G401 (cell line): Measurements from ENCODE around the gene MDGA2. TPM values are rescaled to one million over a fixed set of nuclear protein-coding genes. Genes with fewer than 3 reads are reported as not detected.
"Not testable (repeated sequence)": the region's sequence is repeated elsewhere in the genome, so short reads cannot be mapped to it uniquely, and the experiment has no call there.

Experiments used
- DNase-seq: peaks from one replicate; pipeline ENCODE4 v3.0.0-alpha.2; 2015; ENCODE audit warnings: low spot score
- in situ Hi-C: cut with HindIII; loops from 2 replicates; pipeline ENCODE4 v1.10.0; 2016; ENCODE audit warnings: low sequenced_read_pairs, mixed read lengths
- total RNA-seq: library from RNA; depleted of rRNA; stranded (reverse); fragments of >200 nt; shearing (Covaris generic); gene quantifications from 2 replicates; pipeline ENCODE4 v1.2.3, GENCODE V29; 2014

MDGA2 gene
- total RNA-seq, 1 experiment from 2014 or later = not detected

GRCh38 chr14:47270715-47271114 lies 404.7 kb downstream of the MDGA2 start:
- no peak for DNase-seq
- in situ Hi-C loops = no loop called here

GRCh38 chr14:47269756-47270492 lies 405.5 kb downstream of the MDGA2 start:
- in situ Hi-C loops = no loop called here
- DNase-seq = no peak

GRCh38 chr14:47264842-47265241 lies 410.6 kb downstream of the MDGA2 start:
- no peak for DNase-seq
- in situ Hi-C loops = no loop called here

- in situ Hi-C loops = no loop called here
- DNase-seq = no peak
Observed at GRCh38 chr14:47262801-47263200, 412.6 kb downstream of the MDGA2 start.

- DNase-seq = no peak
- in situ Hi-C loops = no loop called here
Observed at GRCh38 chr14:47261350-47261749, 414.1 kb downstream of the MDGA2 start.

GRCh38 chr14:47259796-47260195 lies 415.6 kb downstream of the MDGA2 start:
- in situ Hi-C loops = no loop called here
- DNase-seq = no peak

- in situ Hi-C loops = no loop called here
- DNase-seq = no peak
Observed at GRCh38 chr14:47257013-47257412, 418.4 kb downstream of the MDGA2 start.

GRCh38 chr14:47252802-47253201 lies 422.6 kb downstream of the MDGA2 start:
- no peak for DNase-seq
- in situ Hi-C loops = no loop called here

- in situ Hi-C loops = no loop called here
- DNase-seq = no peak
Observed at GRCh38 chr14:47246367-47246766, 429.0 kb downstream of the MDGA2 start.

- in situ Hi-C loops, DNase-seq: not testable (repeated sequence)
Observed at GRCh38 chr14:47242579-47242978, 432.8 kb downstream of the MDGA2 start.

GRCh38 chr14:47240748-47241437 lies 434.5 kb downstream of the MDGA2 start:
- in situ Hi-C loops = no loop called here
- no peak for DNase-seq

- DNase-seq = no peak
- in situ Hi-C loops = no loop called here
Observed at GRCh38 chr14:47235619-47236018, 439.8 kb downstream of the MDGA2 start.

GRCh38 chr14:47226877-47227520 lies 448.4 kb downstream of the MDGA2 start:
- in situ Hi-C loops = no loop called here
- DNase-seq = no peak

- in situ Hi-C loops = no loop called here
- no peak for DNase-seq
Observed at GRCh38 chr14:47223656-47224055, 451.7 kb downstream of the MDGA2 start.

- in situ Hi-C loops = no loop called here
- DNase-seq = no peak
Observed at GRCh38 chr14:47220096-47220495, 455.3 kb downstream of the MDGA2 start.

GRCh38 chr14:47211263-47211662 lies 464.1 kb downstream of the MDGA2 start:
- in situ Hi-C loops = no loop called here
- no peak for DNase-seq

- no peak for DNase-seq
- in situ Hi-C loops = no loop called here
Observed at GRCh38 chr14:47210099-47210498, 465.3 kb downstream of the MDGA2 start.

- in situ Hi-C loops = no loop called here
Observed at GRCh38 chr14:47208434-47208833, 467.0 kb downstream of the MDGA2 start.

GRCh38 chr14:47207617-47208016 lies 467.8 kb downstream of the MDGA2 start:
- DNase-seq = no peak
- in situ Hi-C loops = no loop called here

More at GRCh38 chr14:47208434-47208833, 467.0 kb downstream of the MDGA2 start:
- DNase-seq = no peak

GRCh38 chr14:47200740-47201139 lies 474.7 kb downstream of the MDGA2 start:
- in situ Hi-C loops = no loop called here
- no peak for DNase-seq
